ENCODE data around the gene SSR4. TPM values are rescaled to one million over a fixed set of nuclear protein-coding genes. Genes with fewer than 3 reads are reported as not detected.

The SSR4 gene
- total RNA-seq, 2 experiments from 2014 or later, result 171 to 173 TPM

- intact Hi-C loops (cut with DNase I, micrococcal nuclease), result loop anchor here in 1 of 2 experiments (10.0 kb wide), 1 partner anchor 49 kb away; no protein-coding TSS in a partner anchor
- no peaks in the 10 kb centered on the region for H3K36me3 ChIP-seq (ENCODE audit: insufficient read depth, low read length)
Observed at GRCh38 chrX:153805436-153805835, 11.0 kb downstream of the SSR4 start.

GRCh38 chrX:153806999-153807575 lies 12.6 kb downstream of the SSR4 start:
- H3K27ac ChIP-seq (ENCODE audit: low read depth in 1 of 2, low read length in 2 of 2), result no peak overlapping the region
- TF ChIP-seq CTCF (IDR thresholded peaks at IDR 0.05), result no peak
- no peaks in the 10 kb centered on the region for H3K36me3 ChIP-seq (ENCODE audit: insufficient read depth, low read length)
- Mint-ChIP-seq H3K36me3 (ENCODE audit: low read depth) (no peaks in the 10 kb centered on the region), H3K9me3 (no peaks in the 10 kb centered on the region), H3K27ac (no peak overlapping the region), H3K4me1 (ENCODE audit: low read depth) (no peaks in the 10 kb centered on the region), H3K4me3 (no peak overlapping the region), H3K27me3 (no peaks in the 10 kb centered on the region)
- POLR2A ChIA-PET, result no interaction called here
- no peaks in the 10 kb centered on the region for H3K27me3 ChIP-seq (ENCODE audit: control insufficient read depth in 1 of 2, insufficient read depth in 2 of 2, low read length in 2 of 2)
- DNase-seq (no peak), ATAC-seq (ENCODE audit: poor library complexity) (no peak)
- H3K4me3 ChIP-seq (ENCODE audit: low read length), result no peak overlapping the region
- intact Hi-C loops (cut with DNase I, micrococcal nuclease), result loop anchor here in 1 of 2 experiments (10.0 kb wide), 1 partner anchor 48 kb away; no protein-coding TSS in a partner anchor
- H3K4me1 ChIP-seq (ENCODE audit: insufficient read depth, low read length), result no peaks in the 10 kb centered on the region
- H3K9me3 ChIP-seq (ENCODE audit: control insufficient read depth in 1 of 2, insufficient read depth in 1 of 2, low read length in 2 of 2), result no peaks in the 10 kb centered on the region
- CTCF ChIA-PET, result no interaction called here

More at GRCh38 chrX:153805436-153805835, 11.0 kb downstream of the SSR4 start:
- ChIA-PET POLR2A (no interaction called here), CTCF (no interaction called here)
- no peaks in the 10 kb centered on the region for H3K4me1 Mint-ChIP-seq (ENCODE audit: low read depth)
- H3K4me3 Mint-ChIP-seq, result no peak overlapping the region
- Histone ChIP-seq H3K27ac (ENCODE audit: low read depth in 1 of 2, low read length in 2 of 2) (no peak overlapping the region), H3K4me3 (ENCODE audit: low read length) (no peak overlapping the region), H3K9me3 (ENCODE audit: control insufficient read depth in 1 of 2, insufficient read depth in 1 of 2, low read length in 2 of 2) (no peaks in the 10 kb centered on the region), H3K27me3 (ENCODE audit: control insufficient read depth in 1 of 2, insufficient read depth in 2 of 2, low read length in 2 of 2) (no peaks in the 10 kb centered on the region), H3K4me1 (ENCODE audit: insufficient read depth, low read length) (no peaks in the 10 kb centered on the region)
- no peak for TF ChIP-seq CTCF (IDR thresholded peaks at IDR 0.05)
- H3K27me3 Mint-ChIP-seq, result no peaks in the 10 kb centered on the region
- no peak for DNase-seq
- H3K27ac Mint-ChIP-seq, result no peak overlapping the region
- no peak for ATAC-seq (ENCODE audit: poor library complexity)
- no peaks in the 10 kb centered on the region for H3K36me3 Mint-ChIP-seq (ENCODE audit: low read depth)
- no peaks in the 10 kb centered on the region for H3K9me3 Mint-ChIP-seq

GRCh38 chrX:153807976-153808375 lies 13.5 kb downstream of the SSR4 start:
- Histone ChIP-seq H3K4me1 (ENCODE audit: insufficient read depth, low read length) (no peaks in the 10 kb centered on the region), H3K27me3 (ENCODE audit: control insufficient read depth in 1 of 2, insufficient read depth in 2 of 2, low read length in 2 of 2) (no peaks in the 10 kb centered on the region), H3K9me3 (ENCODE audit: control insufficient read depth in 1 of 2, insufficient read depth in 1 of 2, low read length in 2 of 2) (no peaks in the 10 kb centered on the region), H3K27ac (ENCODE audit: low read depth in 1 of 2, low read length in 2 of 2) (no peak overlapping the region), H3K36me3 (ENCODE audit: insufficient read depth, low read length) (no peaks in the 10 kb centered on the region), H3K4me3 (ENCODE audit: low read length) (no peak overlapping the region)
- TF ChIP-seq CTCF (IDR thresholded peaks at IDR 0.05), result no peak
- Mint-ChIP-seq H3K4me1 (ENCODE audit: low read depth) (peaks cover under 1% of the 10 kb centered on the region), H3K4me3 (no peak overlapping the region), H3K36me3 (ENCODE audit: low read depth) (no peaks in the 10 kb centered on the region), H3K27ac (no peak overlapping the region), H3K27me3 (no peaks in the 10 kb centered on the region), H3K9me3 (no peaks in the 10 kb centered on the region)
- ChIA-PET POLR2A (no interaction called here), CTCF (no interaction called here)
- no peak for DNase-seq
- intact Hi-C loops (cut with DNase I, micrococcal nuclease), result loop anchor here in 1 of 2 experiments (10.0 kb wide), 1 partner anchor 47 kb away; no protein-coding TSS in a partner anchor
- no peak for ATAC-seq (ENCODE audit: poor library complexity)
